DMS 273 treated with DMSO at 0.1 percent for 48 hours (cell line): ENCODE data around the gene TSG101.

Source experiments
- DNase-seq: peaks from one replicate; lab custom pipeline; 2025; lab: John Stamatoyannopoulos, UW

The TSG101 gene, protein sequence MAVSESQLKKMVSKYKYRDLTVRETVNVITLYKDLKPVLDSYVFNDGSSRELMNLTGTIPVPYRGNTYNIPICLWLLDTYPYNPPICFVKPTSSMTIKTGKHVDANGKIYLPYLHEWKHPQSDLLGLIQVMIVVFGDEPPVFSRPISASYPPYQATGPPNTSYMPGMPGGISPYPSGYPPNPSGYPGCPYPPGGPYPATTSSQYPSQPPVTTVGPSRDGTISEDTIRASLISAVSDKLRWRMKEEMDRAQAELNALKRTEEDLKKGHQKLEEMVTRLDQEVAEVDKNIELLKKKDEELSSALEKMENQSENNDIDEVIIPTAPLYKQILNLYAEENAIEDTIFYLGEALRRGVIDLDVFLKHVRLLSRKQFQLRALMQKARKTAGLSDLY

DNA sequence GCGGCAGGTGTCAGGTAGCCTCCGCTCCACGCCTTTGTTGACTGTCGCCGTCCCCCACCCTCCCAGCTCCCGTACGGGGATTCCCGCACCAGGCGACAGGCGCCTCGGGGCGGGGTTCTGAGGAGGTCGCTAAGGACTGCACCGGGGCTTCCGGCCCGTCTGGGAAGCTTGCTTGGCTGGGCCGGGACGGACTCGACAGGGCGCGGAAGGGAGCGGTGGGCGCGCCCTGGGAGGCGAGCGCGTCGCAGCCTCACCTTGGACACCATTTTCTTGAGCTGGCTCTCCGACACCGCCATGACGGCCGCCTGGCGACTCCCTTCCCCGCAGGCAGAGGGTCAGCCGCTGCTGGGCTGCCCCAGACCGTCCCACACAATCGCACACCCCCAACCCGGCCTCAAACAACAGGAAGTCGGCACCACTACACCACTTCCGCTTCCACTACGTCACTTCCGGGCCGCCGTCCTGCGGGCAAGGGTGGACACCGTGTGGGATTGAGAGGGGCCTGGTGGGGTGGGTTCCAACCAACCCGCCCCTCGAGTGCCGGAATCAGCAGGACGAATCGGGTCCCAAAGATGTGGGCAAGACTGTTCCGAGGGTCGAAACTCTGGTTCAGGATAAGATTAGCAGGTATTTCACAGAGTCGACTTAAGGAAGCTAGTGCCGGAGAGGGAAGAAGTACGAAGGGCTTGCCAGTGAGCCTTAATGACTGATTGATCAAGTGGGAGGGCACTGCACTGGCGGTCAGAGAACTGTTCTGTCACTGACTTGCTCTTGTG, at the start of gene TSG101:
Gene TSG101 (minus strand): TSS at position 422 of the 776 bp plus-strand sequence. CDS start 126 bp downstream, at position 296.
- peak; percentile 67 for DNase-seq

DNA sequence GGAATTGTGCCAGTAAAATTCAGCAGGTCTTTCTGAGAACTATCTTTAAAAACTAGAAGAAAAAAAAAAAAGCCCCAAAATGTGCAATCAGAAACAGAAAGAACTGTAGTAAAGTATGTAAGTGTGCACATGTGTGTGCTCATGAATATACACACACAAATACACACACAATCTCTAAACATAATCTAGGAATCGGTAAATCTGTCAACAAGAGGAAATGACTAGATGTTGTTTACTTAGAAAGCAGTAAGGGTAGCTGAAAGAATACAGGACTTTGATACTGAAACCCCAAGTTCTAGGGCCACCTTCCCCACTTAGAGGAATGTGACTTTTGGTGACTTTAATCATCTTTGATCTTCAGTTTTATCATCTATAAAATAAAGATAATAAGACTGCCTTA, 48.6 kb upstream of the TSG101 start:
- no peak for DNase-seq

DNA sequence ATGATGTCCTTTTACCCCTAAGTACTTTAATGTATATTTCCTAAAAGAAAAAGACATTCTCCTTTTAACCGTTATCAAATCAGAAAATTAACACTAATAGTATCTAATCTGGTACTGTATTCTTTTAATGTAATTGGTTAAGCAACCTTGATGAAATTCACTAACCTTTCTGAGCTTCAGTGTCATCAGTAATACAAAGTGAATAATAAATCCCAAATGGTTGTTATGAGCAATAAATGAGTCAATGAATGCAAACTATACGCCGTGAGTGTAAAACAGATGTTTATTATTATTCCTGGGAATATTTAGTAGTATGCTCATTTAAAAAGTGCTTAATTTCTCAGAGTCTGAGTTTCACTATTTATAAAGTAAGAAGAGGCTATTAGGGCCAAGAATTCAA, 40.3 kb upstream of the TSG101 start:
- no peak for DNase-seq

DNA sequence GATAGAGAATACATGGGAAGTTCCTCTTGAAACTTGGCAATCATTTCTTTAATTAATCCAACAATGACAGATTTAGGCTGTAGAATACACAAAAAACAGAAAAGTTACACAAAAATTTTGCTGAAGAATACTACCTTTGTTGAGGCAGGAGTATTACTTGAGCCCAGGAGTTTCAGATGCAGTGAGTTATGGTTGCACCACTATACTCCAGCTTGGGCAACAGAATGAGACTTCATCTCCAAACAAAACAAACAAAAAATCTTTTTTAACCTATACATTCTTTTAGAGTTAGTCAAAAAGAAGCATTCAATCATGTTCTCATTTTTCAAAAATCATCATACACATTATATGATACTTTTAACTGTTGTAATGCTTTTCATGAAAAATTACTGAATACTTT, 39.7 kb upstream of the TSG101 start:
- DNase-seq, result no peak

DNA sequence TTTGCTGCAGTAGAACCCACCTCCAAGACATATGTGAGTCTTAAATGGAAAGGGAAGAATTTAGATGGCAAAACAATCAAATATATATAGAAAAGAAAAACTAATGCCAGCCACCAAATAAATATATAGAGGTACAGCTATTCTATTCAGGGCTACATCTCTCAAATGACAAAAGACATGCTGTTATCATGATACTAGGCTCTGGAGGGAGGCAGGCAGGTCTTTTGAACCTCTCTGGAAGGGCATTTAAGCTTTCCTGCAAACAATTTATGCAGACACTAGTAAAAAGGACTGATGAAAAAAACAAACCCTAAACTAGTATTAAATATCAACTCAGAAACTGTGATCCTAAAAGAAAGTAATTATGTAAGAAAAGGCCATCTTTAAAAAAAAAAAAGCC, 37.4 kb upstream of the TSG101 start:
- no peak for DNase-seq

DNA sequence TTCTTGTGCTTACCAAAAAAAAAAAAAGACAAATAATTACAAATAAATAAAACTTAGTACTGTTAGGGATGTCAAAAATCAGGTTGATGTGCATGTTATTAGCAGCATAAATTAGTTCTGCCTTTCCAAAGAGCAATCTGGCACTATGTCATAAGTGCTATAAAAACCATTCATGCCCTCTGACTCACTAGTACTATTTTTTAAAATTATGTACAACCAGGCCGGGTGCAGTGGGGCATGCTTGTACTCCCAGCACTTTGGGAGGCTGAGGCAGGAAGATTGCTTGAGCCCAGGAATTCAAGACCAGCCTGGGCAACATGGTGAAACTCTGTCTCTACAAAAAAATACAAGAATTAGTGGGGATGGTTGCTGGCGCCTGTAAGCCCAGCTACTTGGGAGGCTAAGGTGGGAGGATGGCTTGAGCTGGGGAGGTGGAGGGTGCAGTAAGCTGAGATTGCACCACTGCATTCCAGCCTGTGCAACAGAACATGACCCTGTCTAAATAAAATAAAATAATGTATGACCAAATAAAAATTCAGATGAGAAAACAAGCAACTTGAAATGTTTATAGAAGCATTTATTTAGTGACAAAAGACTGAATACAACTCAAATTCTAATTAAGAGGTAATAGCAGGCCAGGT, 36.5 kb upstream of the TSG101 start:
- DNase-seq, result no peak

DNA sequence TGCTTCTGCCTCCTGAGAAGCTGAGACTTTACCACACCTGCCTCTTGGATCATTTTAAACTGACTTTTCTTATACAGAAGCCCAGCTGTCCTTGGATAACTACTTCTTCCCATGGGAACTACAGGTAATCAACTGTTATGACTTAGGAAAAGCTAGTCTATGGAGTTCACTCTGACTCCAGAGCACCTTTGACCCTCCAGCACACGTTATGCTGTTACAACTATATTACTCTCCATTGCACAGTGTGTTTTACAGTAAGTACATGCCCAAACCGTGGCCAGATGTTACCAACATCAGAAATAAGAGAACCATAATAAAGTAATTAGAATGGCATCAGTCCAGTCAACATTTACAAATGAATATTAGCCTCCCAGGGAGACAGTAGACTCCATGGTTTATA, 21.3 kb upstream of the TSG101 start:
- DNase-seq, result no peak

DNA sequence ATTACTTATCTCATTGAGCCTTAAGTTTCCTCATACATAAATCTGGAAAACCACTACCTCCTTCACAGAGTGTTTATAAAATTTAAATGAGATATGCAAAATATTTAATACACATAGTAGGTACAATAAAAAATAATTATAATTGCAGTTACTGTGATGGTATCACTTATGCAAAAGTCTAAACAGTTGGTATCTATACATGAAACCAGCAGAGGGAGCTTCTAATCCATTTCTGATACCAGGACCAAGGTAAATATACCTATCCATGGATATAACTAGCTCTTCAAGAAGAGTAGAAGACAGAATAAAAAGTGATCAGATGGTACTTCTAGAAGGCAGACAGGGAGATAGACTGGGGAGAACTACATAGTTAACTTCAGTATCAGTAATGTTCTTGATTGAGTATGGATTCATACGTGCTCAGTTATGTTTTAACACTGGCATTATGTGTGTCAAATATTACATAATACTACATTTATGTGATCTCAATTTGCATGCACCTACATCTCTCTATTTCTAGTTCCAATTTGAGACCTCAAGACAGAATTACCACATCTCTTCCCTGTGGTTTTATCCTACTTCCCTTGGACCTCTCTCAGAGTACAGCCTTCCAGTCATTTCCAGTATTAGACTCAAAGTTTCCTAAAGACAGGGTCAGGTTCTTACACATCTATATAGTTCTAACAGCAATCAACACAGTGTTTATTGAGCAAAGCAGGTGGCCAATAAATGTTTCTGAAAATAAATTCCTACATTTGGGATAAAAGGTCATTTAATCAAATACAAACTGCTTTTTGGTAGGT, 13.7 kb upstream of the TSG101 start:
- DNase-seq, result no peak

DNA sequence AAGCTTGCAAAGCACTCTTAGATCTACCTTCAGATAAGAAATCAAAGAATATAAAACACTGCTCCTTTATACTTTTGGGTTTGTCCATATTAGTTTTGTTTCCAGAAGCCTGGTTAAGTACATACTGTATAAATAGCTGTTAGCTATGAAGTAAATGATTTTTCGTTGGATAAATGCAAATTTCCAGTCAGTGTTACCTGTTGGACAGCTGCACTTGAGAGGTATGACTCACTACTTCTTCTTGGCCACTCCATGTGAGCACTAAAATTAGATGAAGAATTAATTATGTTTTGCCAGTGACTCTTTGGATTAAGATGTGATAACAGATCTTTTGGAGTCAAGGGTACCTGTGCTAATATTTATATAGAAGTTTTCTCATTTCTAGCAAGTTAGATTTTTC, 9.5 kb upstream of the TSG101 start:
- DNase-seq, result no peak

DNA sequence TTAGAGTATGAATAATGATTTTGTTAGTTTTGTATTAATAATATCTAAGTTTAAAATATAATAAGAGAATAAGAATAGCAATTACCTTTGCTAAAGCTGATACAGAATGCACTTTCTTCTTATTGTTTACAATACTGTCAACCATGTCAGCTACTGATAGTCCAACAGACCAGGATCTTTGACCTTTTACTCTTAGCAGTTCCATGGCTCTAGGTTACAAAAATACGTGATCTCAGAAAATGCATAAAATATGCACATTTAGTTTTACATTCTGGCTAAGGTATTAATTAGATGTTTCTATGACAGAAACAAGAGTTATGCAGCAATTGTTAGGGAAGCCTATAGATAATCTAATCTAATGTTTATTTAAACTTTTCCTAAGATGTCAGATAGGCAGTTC, 7.5 kb upstream of the TSG101 start:
- no peak for DNase-seq

DNA sequence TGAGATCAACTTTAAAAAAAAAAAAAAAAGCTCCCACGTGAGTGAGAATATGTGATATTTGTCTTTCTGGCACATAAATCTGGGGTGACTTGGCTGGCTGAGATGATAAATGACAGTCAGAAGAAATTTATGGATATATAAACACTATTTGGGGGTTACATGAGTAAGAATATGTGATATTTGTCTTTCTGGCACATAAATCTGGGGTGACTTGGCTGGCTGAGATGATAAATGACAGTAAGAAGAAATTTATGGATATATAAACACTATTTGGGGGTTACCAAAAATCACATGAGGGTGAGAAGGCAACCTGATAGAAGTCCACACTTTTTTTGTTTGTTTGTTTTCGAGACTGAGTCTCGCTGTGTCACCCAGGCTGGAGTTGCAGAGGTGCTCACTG, 6.6 kb upstream of the TSG101 start:
- no peak for DNase-seq

DNA sequence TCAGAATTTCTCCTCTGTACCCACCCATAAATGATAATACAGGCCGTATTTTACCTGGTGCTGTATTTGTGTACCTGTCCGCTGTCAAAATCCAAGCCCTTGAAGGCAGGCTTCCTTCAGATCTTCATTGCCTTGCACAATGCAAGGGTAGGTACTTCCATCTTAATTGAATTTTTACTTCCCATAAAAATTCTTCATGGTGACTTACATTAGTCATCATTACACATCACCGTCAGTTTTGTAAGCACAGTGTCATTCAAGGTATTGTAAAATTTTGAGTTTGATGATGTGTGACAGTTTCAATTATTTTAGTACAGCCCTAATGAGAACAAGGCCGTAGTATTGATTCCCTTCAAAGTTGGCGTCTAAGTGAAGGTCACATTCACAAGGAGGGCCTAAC, 770 bp upstream of the TSG101 start:
- no peak for DNase-seq

DNA sequence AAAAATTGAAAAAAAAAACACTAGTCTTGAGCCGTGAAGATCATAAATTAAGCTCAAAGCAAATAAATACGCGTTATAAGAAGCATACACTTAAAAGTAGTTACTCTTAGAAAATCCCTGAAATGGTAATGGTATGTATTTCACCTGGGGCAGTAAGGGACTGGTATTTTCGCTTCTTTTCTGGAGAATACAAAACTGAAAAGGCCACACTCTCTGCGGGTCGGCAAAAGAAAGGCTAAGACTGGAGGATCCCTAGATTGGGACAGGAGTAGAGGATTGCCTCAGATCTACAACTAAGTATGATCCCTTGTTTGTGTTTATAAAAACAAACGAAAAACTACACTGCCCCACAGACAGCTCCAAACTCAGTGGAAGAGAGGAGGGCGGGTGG, 617 bp downstream of the TSG101 start:
- DNase-seq, result no peak

DNA sequence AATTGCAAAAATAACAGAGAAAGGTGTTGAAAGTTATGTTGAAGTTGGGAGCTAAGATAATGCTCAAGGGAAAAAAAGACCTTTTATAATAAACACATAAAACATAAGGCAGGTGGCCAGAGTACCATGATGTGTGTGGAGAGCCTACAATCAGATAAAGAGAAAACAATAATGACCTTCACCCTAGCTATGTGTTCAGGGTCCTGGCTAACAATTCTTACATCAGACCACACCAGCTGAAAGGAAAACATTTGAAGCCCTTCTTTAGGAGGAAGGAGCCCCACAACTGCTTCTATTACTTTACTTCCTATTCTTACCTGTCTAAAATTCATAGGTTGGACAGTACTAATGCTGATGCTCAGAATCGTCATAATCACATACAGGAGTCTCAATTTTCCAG, 2.5 kb downstream of the TSG101 start:
- no peak for DNase-seq

DNA sequence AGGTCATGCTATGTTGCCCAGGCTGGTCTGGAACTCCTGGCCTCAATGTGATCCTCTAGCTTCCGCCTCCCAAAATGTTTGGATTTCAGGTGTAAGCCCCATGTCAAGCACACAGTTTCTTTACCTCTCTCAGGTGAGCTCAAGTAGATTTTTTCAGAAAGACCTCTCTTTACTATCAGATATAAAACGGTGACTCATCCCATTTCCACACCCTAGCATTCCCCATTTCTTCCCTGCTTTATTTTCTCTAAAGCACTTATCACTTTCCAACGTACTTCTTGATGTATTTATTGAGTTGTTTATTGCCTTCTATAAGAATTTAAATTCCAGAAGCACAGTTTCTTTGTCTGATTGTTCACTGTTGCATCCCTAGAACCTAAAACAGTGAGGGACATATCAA, 3.7 kb downstream of the TSG101 start:
- DNase-seq, result no peak

DNA sequence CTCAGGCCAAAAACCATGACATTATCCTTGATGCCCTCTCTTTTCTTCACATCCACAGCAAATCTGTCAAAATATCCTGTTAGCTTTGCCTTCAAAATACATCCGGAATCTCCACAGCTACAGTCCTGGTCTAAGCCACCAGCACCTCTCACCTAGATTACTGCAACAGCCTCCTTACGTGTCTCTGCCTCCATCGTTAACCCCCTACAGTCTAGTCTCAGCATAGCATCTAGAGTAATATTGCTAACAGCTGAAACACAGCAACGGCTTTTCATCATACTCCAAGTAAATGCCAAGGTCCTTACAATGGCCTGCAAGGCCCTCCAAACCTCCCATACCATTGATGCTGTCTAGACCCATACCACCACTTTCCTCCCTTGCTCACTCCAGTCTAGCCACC, 4.4 kb downstream of the TSG101 start:
- no peak for DNase-seq

DNA sequence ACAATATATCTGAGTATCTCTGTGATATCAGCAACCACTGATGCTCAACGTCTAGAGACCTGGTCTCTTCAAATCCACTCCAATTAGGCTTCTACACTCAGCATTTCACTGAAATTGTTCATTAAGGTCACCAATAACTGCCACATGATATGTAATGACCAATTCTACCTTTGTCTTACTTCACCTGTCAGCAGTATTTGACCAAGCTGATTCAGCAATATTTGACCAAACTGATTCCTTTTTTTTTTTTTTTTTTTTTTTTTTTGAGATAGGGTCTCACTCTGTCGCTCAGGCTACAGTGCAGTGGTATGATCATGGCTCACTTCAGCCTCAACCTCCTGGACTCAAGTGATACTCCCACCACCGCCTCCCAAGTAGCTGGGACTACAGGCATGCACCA, 5.6 kb downstream of the TSG101 start:
- DNase-seq, result no peak

DNA sequence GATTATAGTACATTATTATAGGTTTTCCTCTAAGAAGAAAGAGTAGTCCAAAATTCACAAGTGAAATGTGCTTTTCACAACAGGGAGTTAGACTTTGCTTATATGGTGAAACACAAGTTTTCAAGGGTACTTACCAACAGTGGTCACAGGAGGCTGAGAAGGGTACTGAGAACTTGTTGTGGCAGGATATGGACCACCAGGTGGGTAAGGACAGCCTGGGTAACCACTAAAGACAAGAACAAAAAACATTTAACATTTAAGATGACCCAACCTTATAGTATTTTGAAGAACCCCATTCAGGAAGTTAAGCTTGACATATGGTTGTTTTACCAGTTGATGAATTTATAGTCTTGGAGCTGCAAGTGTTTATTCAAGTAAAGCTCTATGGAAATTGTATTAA, 24.4 kb downstream of the TSG101 start:
- DNase-seq, result no peak

DNA sequence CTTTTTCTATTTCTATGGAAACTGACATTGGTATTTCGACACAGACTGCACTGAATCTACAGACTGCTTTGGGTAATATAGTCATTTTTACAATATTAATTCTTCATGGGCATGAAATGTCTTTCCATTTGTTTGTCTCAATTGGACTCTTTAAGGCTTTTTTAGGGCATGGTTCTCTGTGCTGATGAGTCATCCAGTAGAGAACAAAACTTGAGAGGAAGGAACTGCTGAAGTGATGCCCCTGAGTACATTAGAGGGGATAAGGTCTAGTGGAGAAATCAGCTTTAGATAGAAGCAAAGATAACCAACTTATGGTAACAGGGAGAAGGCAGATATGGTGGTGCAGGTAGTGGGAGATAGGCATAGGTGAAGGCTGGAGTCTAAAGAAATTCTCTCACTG, 25.1 kb downstream of the TSG101 start:
- DNase-seq, result no peak

DNA sequence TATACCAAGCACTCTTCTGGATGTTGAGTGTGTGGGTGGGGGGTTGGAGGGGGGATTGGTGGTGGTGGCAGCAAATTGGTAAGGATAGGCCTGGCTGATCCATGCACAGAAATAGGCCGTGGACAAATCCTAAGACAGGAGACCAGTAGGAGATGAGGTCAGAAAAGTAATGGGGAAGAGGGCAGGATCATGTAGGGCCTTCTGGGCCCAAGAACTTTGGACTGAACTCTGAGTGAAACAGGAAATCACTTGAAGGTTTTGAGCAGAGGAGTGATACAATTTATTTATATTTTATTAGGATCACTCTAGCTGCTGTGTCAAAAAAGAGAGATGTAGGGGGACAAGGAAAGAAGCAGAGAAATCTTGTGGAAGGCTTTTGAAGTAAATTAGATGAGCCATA, 28.7 kb downstream of the TSG101 start:
- no peak for DNase-seq

DNA sequence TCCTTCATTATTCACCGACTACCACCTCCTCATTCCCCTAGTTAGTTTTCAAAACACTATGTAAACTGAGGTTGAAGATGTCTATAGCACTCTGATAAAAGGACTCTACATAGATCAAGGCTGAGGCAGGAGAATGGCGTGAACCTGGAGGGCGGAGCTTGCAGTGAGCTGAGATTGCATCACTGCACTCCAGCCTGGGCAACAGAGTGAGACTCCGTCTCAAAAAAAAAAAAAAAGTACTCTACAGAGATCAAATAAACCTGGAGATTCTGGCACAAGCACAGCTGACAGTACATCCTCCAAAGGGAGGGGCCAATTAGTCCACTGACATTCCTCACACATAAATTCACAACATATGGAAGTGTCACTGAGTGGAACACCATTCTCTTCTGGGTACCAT, 31.0 kb downstream of the TSG101 start:
- DNase-seq, result no peak

DNA sequence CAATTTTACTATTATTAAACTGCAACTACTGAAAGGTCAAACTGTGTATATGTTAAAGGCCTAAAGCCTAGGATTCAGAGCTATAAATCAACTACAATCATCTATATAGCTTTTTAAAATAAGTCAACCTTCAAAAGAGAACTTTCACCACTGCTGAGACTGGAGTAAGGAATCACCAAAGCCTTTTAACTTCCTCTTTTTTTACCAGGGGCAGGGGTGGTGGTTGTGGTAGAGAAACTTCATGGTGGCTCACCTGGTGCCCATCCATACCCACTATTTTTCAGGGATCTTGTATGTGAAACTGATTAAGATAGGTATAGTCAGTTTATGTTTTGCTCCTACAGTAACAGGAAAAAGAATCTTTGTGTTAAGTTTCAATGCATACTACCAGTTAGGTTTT, 31.5 kb downstream of the TSG101 start:
- DNase-seq, result no peak
